Fibroblast of the aortic adventitia (primary cell): ENCODE measurements around the gene ORC5. TPM values are rescaled to one million over a fixed set of nuclear protein-coding genes. Genes with fewer than 3 reads are reported as not detected.

ENCODE experiments used
- DNase-seq: peaks from one replicate; pipeline ENCODE4 v3.0.0-alpha.2; 2010; ENCODE audit warnings: low read depth
- H3K4me3 ChIP-seq: 2 replicates; pipeline ENCODE4 v1.5.1; 2011; ENCODE audit warnings: low read depth, mild to moderate bottlenecking, control low read depth, low read length, moderate library complexity
- total RNA-seq: library from RNA; depleted of rRNA; stranded (reverse); fragments of >200 nt; gene quantifications from 2 replicates; pipeline ENCODE4 v1.2.3, GENCODE V29; 2012; ENCODE audit warnings: low replicate concordance
- TF ChIP-seq, protein P1 (sequence below): IDR thresholded peaks from 2 replicates; pipeline ENCODE4 v1.5.1; 2011; ENCODE audit warnings: mild to moderate bottlenecking, low read length, control low read depth, inconsistent platforms; ENCODE audit not compliant: insufficient read depth

The ORC5 gene
- total RNA-seq, 1 donor, result 28.1 TPM

DNA sequence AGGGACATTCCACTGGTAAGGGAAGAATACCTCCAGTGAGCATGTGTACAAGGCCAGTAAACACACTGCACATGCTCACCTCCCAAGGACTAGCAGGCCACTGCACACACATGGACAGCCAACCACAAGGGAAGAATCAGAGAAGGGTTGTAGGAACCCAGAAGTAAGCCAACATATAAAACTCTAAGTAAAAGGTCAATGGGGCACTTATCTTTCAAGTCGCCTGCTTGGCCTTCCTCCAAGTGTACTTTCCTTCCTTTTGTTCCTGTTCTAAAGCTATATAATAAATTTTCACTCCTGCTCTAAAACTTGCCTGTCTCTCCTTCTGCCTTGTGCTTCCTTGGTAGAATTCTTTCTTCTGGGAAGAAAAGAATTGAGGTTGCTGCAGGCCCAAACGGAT lies 33.0 kb downstream of the ORC5 start:
- DNase-seq, result no peak
- TF ChIP-seq, protein P1, sequence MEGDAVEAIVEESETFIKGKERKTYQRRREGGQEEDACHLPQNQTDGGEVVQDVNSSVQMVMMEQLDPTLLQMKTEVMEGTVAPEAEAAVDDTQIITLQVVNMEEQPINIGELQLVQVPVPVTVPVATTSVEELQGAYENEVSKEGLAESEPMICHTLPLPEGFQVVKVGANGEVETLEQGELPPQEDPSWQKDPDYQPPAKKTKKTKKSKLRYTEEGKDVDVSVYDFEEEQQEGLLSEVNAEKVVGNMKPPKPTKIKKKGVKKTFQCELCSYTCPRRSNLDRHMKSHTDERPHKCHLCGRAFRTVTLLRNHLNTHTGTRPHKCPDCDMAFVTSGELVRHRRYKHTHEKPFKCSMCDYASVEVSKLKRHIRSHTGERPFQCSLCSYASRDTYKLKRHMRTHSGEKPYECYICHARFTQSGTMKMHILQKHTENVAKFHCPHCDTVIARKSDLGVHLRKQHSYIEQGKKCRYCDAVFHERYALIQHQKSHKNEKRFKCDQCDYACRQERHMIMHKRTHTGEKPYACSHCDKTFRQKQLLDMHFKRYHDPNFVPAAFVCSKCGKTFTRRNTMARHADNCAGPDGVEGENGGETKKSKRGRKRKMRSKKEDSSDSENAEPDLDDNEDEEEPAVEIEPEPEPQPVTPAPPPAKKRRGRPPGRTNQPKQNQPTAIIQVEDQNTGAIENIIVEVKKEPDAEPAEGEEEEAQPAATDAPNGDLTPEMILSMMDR, result no peak
- H3K4me3 ChIP-seq, result no peak overlapping the region

DNA sequence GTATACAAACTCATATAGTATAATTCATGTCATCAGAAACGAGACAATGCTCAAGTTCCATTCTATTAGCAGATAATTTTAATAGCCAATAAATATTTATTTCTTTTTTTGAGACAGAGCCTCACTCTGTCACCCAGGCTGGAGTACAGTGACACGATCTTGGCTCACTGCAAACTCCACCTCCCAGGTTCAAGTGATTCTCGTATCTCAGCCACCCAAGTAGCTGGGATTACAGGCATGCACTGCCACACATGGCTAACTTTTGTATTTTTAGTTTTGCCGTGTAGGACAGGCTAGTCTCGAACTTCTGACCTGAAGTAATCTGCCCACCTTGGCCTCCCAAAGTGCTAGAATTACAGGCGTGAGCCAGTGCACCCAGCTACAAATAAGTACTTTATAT lies 45.7 kb downstream of the ORC5 start:
- H3K4me3 ChIP-seq, result no peak overlapping the region
- TF ChIP-seq, protein P1, result no peak
- no peak for DNase-seq

DNA sequence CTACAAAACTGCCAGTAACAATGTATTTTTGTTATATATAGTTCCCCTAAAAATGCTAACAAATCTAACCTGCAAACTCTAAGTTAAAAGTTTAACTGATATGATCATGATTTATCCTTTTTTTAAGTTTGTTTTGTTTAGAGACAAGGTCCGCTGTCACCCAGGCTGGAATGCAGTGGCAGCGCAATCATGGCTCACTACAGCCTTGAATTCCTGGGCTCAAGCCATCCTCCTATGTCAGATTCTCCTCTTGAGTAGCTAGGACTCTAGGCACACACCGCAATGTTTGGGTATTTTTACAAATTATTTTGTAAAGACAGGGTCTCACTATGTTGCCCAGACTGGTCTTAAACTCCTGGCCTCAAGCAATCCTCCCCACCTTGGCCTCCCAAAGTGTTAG lies 46.6 kb downstream of the ORC5 start:
- TF ChIP-seq, protein P1, result no peak
- no peak for DNase-seq

DNA sequence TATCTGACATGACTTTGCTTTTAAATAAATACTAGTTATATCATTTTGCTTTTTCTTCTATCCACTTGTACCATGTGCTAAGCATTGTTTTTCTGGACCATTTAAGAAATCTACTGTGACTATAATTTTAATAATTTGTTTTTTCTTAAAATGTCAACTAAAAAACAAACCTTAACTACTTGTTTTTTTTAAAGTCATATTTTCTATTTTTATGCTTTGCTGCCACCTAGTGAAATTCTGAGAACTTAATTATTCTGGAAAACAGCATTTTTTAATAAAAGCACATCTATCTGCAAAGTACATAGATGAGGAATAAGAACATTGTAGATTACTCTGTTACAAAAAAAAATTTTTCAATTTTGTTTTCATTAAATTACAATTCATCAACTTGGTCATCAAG lies 47.4 kb downstream of the ORC5 start:
- peak; percentile 60 for DNase-seq
- H3K4me3 ChIP-seq, result no peak overlapping the region
- TF ChIP-seq, protein P1, result peak; percentile 37

More for the DNA sequence above, 46.6 kb downstream of the ORC5 start:
- no peak overlapping the region for H3K4me3 ChIP-seq

DNA sequence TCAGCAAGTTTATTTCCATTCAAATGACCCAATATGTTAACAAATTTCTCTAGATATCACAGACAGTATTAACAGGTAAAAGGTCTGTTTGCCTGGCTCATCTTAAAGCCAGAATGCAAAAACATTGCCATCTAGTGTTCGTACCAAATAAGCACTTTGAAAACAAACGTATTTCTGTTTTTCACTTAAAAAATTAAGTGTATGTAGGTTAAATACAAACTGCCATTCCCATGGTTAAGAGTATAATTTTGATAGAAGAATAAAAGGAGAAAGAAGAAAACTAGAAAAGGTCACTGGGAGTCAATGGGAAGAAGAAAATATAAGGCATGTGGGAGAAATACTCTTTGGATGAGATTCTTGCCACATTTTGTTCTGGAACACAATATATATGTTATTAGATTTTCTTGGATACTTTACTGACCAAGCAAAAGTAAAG lies 51.0 kb downstream of the ORC5 start:
- DNase-seq, result peak; percentile 56
- TF ChIP-seq, protein P1, result peak; percentile 71
- no peak overlapping the region for H3K4me3 ChIP-seq

DNA sequence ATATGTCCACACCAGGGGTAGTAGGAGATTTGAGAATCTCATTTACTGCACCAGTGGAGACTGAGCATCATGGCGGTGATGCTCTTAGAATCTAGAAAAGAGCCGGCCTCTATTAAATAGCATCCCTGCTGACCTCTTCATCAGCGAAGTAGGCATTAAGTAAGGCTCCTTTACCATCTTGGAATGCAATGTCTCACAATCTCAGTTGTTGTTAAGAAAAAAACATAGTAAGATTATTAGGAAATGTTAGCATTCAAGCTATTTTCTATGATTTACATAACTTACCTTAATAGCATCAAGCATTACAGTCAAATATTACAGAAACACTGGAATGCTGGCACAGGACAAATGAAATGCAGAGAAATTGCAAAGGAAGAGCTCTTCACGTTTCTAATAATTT lies 54.5 kb downstream of the ORC5 start:
- H3K4me3 ChIP-seq, result no peak overlapping the region
- no peak for DNase-seq
- TF ChIP-seq, protein P1, result no peak

DNA sequence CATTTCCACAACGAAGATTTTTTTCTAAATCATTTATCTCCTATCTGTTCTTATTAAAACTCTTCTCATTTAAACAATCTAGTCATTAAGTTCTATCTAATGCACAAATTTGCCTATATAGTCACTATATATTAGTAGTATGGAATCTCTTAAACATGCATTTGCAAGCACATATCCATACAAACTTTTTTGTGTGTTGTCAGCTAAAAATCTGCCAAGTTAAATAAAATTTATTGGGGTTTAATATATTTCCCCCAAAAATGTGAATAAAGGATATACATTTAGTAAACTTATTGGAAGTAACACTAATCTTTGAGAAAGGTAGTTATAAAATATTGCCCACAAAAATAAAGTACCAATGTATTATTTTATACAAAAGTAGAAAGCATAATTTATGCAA lies 55.3 kb downstream of the ORC5 start:
- no peak for DNase-seq
- TF ChIP-seq, protein P1, result no peak
- H3K4me3 ChIP-seq, result no peak overlapping the region
